ENCODE measurements around the gene PTPRD.

PTPRD gene

GRCh38 chr9:8534828-8535227, 2078.0 kb downstream of the PTPRD start:
- DNase-seq = no peak

GRCh38 chr9:8533681-8534080, 2079.1 kb downstream of the PTPRD start:
- no peak for DNase-seq

- DNase-seq = no peak
Measured at GRCh38 chr9:8531826-8532415, 2080.9 kb downstream of the PTPRD start.

GRCh38 chr9:8521112-8521511, 2091.7 kb downstream of the PTPRD start:
- DNase-seq = no peak

- DNase-seq = no peak
Measured at GRCh38 chr9:8515748-8516147, 2097.1 kb downstream of the PTPRD start.

GRCh38 chr9:8514760-8515159, 2098.0 kb downstream of the PTPRD start:
- no peak for DNase-seq

GRCh38 chr9:8508671-8509290, 2104.0 kb downstream of the PTPRD start:
- no peak for DNase-seq

GRCh38 chr9:8494571-8494970, 2118.2 kb downstream of the PTPRD start:
- no peak for DNase-seq

- DNase-seq = no peak
Measured at GRCh38 chr9:8492679-8493078, 2120.1 kb downstream of the PTPRD start.

GRCh38 chr9:8492024-8492423, 2120.8 kb downstream of the PTPRD start:
- no peak for DNase-seq

GRCh38 chr9:8491563-8491962, 2121.2 kb downstream of the PTPRD start:
- no peak for DNase-seq

- DNase-seq = no peak
Measured at GRCh38 chr9:8489835-8490234, 2123.0 kb downstream of the PTPRD start.

- DNase-seq = no peak
Measured at GRCh38 chr9:8486095-8486494, 2126.7 kb downstream of the PTPRD start.

- no peak for DNase-seq
Measured at GRCh38 chr9:8484597-8485191, 2128.1 kb downstream of the PTPRD start.

GRCh38 chr9:8477450-8477849, 2135.4 kb downstream of the PTPRD start:
- no peak for DNase-seq

- no peak for DNase-seq
Measured at GRCh38 chr9:8474937-8475336, 2137.9 kb downstream of the PTPRD start.

- no peak for DNase-seq
Measured at GRCh38 chr9:8473244-8474020, 2139.4 kb downstream of the PTPRD start.

GRCh38 chr9:8468045-8468637, 2144.7 kb downstream of the PTPRD start:
- no peak for DNase-seq

- no peak for DNase-seq
Measured at GRCh38 chr9:8457816-8458215, 2155.0 kb downstream of the PTPRD start.

GRCh38 chr9:8457055-8457454, 2155.7 kb downstream of the PTPRD start:
- no peak for DNase-seq

- DNase-seq = no peak
Measured at GRCh38 chr9:8456344-8456743, 2156.5 kb downstream of the PTPRD start.

- DNase-seq = no peak
Measured at GRCh38 chr9:8450810-8451545, 2161.8 kb downstream of the PTPRD start.

- DNase-seq = no peak
Measured at GRCh38 chr9:8448226-8448625, 2164.6 kb downstream of the PTPRD start.
